DOHH2 (cell line): Measurements from ENCODE around the gene FAM149B1.

Experiments
- EZH2phosphoT487 ChIP-seq: fragments of 200-600 bp; sonication (generic); IDR thresholded peaks from 2 replicates; pipeline ENCODE4 v1.6.1; 2017; ENCODE audit warnings: borderline replicate concordance, mild to moderate bottlenecking, antibody characterized with exemption, low read length, moderate library complexity, mixed read lengths
- TF ChIP-seq, protein P1 (sequence below): fragments of 200-600 bp; sonication (generic); IDR thresholded peaks from one replicate; pipeline ENCODE4 v1.5.1; 2014; ENCODE audit warnings: antibody characterized with exemption, mild to moderate bottlenecking, low read depth, low read length; ENCODE audit not compliant: poor library complexity, severe bottlenecking

DNA sequence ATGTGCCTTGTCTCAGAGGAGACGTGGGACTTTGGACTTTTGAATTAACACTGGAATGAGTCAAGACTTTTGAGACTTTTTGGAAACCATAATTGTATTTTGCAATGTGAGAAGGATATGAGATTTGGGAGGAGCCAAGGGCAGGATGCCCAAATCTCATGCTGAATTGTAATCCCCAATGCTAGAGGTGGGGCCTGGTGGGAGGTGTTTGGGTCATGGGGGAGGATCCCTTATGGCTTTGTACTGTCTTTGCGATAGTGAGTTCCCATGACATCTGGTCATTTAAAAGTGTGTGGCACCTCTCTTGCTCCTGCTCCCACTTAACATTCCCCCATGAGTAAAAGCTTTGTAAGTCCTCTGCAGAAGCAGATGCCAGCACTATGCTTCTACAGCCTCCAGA, 40.0 kb downstream of the FAM149B1 start:
- TF ChIP-seq, protein P1, sequence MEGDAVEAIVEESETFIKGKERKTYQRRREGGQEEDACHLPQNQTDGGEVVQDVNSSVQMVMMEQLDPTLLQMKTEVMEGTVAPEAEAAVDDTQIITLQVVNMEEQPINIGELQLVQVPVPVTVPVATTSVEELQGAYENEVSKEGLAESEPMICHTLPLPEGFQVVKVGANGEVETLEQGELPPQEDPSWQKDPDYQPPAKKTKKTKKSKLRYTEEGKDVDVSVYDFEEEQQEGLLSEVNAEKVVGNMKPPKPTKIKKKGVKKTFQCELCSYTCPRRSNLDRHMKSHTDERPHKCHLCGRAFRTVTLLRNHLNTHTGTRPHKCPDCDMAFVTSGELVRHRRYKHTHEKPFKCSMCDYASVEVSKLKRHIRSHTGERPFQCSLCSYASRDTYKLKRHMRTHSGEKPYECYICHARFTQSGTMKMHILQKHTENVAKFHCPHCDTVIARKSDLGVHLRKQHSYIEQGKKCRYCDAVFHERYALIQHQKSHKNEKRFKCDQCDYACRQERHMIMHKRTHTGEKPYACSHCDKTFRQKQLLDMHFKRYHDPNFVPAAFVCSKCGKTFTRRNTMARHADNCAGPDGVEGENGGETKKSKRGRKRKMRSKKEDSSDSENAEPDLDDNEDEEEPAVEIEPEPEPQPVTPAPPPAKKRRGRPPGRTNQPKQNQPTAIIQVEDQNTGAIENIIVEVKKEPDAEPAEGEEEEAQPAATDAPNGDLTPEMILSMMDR, result no peak
- TF ChIP-seq EZH2phosphoT487, result no peak
